Lung (tissue), 12 donors: Measurements from ENCODE around the gene TMEM145. TPM values are rescaled to one million over a fixed set of nuclear protein-coding genes. Genes with fewer than 3 reads are reported as not detected.

Experiments used
- ATAC-seq: fragments of 200-7000 bp; cut with Tn5 transposase; one replicate; pipeline ENCODE4 v1.9.1; 2020; ENCODE audit warnings: moderate number of reproducible peaks; ENCODE audit not compliant: insufficient read depth, low FRiP score
- DNase-seq, 3 donors: peaks; one replicate each; pipeline ENCODE4 v3.0.0-alpha.2; 2013 to 2017
- H3K27ac ChIP-seq, 2 donors: one replicate each; pipeline ENCODE4 v1.5.1; 2013; ENCODE audit warnings: mild to moderate bottlenecking in 2 of 2, moderate library complexity in 2 of 2, control low read depth in 1 of 2, inconsistent platforms in 1 of 2, low read depth in 1 of 2, low read length in 1 of 2
- H3K27me3 ChIP-seq, 3 donors: one replicate each; pipeline ENCODE4 v1.5.1; 2013; ENCODE audit warnings: low read length in 2 of 3; ENCODE audit not compliant: control insufficient read depth in 3 of 3, insufficient read depth in 3 of 3
- H3K36me3 ChIP-seq, 4 donors: one replicate each; pipeline ENCODE4 v1.5.1; 2013; ENCODE audit warnings: low read length in 4 of 4, mild to moderate bottlenecking in 1 of 4, moderate library complexity in 1 of 4; ENCODE audit not compliant: control insufficient read depth in 4 of 4, insufficient read depth in 4 of 4
- H3K4me1 ChIP-seq, 5 donors: one replicate each; pipeline ENCODE4 v1.5.1; 2013; ENCODE audit warnings: low read length in 5 of 5, mild to moderate bottlenecking in 2 of 5, moderate library complexity in 1 of 5; ENCODE audit not compliant: control insufficient read depth in 5 of 5, insufficient read depth in 5 of 5
- H3K4me3 ChIP-seq: one replicate; pipeline ENCODE4 v1.5.1; 2013; ENCODE audit warnings: mild to moderate bottlenecking, control low read depth, moderate library complexity
- H3K9ac ChIP-seq, 2 donors: one replicate each; pipeline ENCODE4 v1.5.1; 2013; ENCODE audit warnings: low read length in 2 of 2, control low read depth in 1 of 2; ENCODE audit not compliant: insufficient read depth in 1 of 2
- H3K9me3 ChIP-seq, 4 donors: one replicate each; pipeline ENCODE4 v1.5.1; 2013; ENCODE audit warnings: low read length in 3 of 4, mild to moderate bottlenecking in 1 of 4, moderate library complexity in 1 of 4; ENCODE audit not compliant: control insufficient read depth in 4 of 4, insufficient read depth in 3 of 4
- WGBS, 2 donors: extraction: QIAGEN DNeasy Blood & Tissue Kit; methylation state at CpG; one replicate each; pipeline ENCODE4 v1.1.7; 2013; 5-methylcytosine and 5-hydroxymethylcytosine counted together
- polyA plus RNA-seq, 2 donors: library from polyadenylated mRNA; stranded (reverse); fragments of 200-250 nt; gene quantifications; one replicate each; pipeline ENCODE4 v1.2.1, GENCODE V29; 2013
- total RNA-seq, 2 donors: library from RNA; depleted of rRNA in 1 of 2; stranded (reverse); fragments of >200 nt in 1 of 2; gene quantifications; one replicate each; pipeline ENCODE4 v1.2.1, GENCODE V29; 2014 to 2021
- TF ChIP-seq, protein P1 (sequence below): IDR thresholded peaks from 2 replicates; pipeline ENCODE4 v1.5.1; 2012; ENCODE audit warnings: mild to moderate bottlenecking; ENCODE audit errors: control extremely low read depth, extremely low read depth
- donor health status: control.
- donor health status: control.
- donor health status: Bipolar disorder and iron deficiency.
- donor health status: healthy.
- donor health status: DM: yes; HTN: yes; CAD: no.

Gene TMEM145
- total and polyA plus RNA-seq, 4 donors, result 0.12 to 0.95 (median 0.40) TPM; not detected in 1

DNA sequence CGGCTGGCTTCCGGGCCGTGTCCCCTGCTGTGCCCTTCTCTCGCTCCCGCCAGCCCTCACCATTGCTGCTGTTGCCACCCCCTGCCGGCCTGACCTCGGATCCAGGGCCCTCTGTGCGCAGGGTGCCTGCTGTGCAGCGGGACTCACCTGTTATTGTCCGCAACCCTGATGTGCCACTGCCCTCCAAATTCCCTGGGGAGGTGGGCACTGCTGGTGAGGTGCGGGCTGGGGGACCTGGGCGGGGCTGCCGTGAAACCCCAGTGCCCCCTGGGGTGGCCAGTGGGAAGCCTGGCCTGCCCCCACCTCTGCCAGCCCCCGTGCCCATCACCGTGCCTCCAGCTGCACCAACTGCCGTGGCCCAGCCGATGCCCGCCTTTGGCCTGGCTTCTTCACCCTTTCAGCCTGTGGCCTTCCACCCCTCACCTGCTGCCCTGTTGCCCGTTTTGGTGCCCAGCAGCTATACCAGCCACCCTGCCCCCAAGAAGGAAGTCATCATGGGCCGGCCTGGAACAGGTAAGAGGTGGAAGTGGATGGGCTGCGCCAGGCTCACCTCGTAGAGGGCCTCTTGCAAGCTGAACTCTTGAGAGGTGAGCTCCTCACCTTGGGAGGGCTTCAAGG is 38.9 kb upstream of the TMEM145 start:
- no peak overlapping the region for H3K9ac ChIP-seq
- H3K27ac ChIP-seq, result no peak overlapping the region
- TF ChIP-seq, protein P1, sequence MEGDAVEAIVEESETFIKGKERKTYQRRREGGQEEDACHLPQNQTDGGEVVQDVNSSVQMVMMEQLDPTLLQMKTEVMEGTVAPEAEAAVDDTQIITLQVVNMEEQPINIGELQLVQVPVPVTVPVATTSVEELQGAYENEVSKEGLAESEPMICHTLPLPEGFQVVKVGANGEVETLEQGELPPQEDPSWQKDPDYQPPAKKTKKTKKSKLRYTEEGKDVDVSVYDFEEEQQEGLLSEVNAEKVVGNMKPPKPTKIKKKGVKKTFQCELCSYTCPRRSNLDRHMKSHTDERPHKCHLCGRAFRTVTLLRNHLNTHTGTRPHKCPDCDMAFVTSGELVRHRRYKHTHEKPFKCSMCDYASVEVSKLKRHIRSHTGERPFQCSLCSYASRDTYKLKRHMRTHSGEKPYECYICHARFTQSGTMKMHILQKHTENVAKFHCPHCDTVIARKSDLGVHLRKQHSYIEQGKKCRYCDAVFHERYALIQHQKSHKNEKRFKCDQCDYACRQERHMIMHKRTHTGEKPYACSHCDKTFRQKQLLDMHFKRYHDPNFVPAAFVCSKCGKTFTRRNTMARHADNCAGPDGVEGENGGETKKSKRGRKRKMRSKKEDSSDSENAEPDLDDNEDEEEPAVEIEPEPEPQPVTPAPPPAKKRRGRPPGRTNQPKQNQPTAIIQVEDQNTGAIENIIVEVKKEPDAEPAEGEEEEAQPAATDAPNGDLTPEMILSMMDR, result no peak
- H3K27me3 ChIP-seq, result no peaks in the 10 kb centered on the region
- H3K36me3 ChIP-seq, result peaks cover 4 to 34% (median 19%) of the 10 kb centered on the region in 4 donors
- no peaks in the 10 kb centered on the region for H3K9me3 ChIP-seq
- 92 to 94% methylated on average over 19 to 22 of the region's 22 CpGs for WGBS, 2 donors
- no peak for DNase-seq
- peaks cover 7 to 32% (median 24%) of the 10 kb centered on the region in 5 donors for H3K4me1 ChIP-seq
- no peak overlapping the region for H3K4me3 ChIP-seq
- no peak for ATAC-seq

DNA sequence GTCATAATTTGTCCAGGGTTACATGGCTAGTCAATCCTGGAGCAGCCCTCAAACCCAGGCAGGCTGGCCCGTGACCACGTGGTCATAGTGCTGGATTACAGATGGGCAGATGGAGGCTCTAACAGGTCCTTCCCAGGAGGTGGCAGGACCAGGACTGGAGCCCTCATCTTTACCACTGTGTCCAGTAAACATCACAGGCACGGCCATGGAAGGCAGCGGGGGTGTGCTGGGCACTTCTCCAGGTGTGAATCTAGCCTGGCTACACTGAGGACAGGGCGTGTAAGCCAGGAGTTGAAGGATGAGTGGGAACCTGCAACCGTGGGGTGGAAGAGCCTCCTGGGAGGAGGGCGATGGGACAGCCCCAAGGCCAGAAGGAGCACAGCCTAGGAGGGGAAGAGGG is 38.0 kb upstream of the TMEM145 start:
- TF ChIP-seq, protein P1, result no peak
- Histone ChIP-seq H3K4me3 (no peak overlapping the region), H3K27me3 (no peaks in the 10 kb centered on the region), H3K27ac (no peak overlapping the region), H3K4me1 (peaks cover 11 to 35% (median 23%) of the 10 kb centered on the region in 5 donors), H3K9ac (no peak overlapping the region), H3K9me3 (no peaks in the 10 kb centered on the region), H3K36me3 (peaks cover 4 to 34% (median 19%) of the 10 kb centered on the region in 4 donors)
- 80 to 88% methylated on average over 7 of the region's 7 CpGs for WGBS, 2 donors
- no peak for ATAC-seq
- DNase-seq, result no peak

DNA sequence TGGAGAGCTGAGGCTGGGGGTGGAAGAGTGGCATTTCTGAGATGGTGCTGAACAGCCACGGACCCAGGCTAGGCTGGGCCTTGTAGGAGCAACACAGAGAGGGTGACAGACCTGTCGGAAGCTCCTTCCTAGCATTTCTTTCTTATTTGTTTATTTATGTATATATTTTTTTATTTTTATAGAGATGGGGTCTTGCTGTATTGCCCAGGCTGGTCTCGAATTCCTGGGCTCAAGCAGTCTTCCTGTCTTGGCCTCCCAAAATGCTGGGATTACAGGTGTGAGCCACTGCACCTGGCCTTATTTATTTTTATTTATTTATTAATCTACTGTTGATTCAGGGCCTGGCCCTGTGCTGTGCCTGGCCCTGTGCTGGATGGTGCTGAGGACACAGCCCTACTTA is 37.6 kb upstream of the TMEM145 start:
- ATAC-seq, result no peak
- Histone ChIP-seq H3K27ac (no peak overlapping the region), H3K36me3 (peaks cover 4 to 34% (median 19%) of the 10 kb centered on the region in 4 donors)

More for the DNA sequence above, 37.6 kb upstream of the TMEM145 start:
- DNase-seq, result no peak
- Histone ChIP-seq H3K27me3 (no peaks in the 10 kb centered on the region), H3K4me1 (peaks cover 11 to 33% (median 19%) of the 10 kb centered on the region in 5 donors), H3K9ac (no peak overlapping the region), H3K4me3 (no peak overlapping the region), H3K9me3 (no peaks in the 10 kb centered on the region)
- TF ChIP-seq, protein P1, result no peak
- WGBS, 2 donors, result 91 to 97% methylated on average over 3 of the region's 3 CpGs
